Measurements from ENCODE around the gene EED. TPM values are rescaled to one million over a fixed set of nuclear protein-coding genes. Genes with fewer than 3 reads are reported as not detected.

The EED gene, protein sequence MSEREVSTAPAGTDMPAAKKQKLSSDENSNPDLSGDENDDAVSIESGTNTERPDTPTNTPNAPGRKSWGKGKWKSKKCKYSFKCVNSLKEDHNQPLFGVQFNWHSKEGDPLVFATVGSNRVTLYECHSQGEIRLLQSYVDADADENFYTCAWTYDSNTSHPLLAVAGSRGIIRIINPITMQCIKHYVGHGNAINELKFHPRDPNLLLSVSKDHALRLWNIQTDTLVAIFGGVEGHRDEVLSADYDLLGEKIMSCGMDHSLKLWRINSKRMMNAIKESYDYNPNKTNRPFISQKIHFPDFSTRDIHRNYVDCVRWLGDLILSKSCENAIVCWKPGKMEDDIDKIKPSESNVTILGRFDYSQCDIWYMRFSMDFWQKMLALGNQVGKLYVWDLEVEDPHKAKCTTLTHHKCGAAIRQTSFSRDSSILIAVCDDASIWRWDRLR
- 42.7 TPM for total RNA-seq

DNA sequence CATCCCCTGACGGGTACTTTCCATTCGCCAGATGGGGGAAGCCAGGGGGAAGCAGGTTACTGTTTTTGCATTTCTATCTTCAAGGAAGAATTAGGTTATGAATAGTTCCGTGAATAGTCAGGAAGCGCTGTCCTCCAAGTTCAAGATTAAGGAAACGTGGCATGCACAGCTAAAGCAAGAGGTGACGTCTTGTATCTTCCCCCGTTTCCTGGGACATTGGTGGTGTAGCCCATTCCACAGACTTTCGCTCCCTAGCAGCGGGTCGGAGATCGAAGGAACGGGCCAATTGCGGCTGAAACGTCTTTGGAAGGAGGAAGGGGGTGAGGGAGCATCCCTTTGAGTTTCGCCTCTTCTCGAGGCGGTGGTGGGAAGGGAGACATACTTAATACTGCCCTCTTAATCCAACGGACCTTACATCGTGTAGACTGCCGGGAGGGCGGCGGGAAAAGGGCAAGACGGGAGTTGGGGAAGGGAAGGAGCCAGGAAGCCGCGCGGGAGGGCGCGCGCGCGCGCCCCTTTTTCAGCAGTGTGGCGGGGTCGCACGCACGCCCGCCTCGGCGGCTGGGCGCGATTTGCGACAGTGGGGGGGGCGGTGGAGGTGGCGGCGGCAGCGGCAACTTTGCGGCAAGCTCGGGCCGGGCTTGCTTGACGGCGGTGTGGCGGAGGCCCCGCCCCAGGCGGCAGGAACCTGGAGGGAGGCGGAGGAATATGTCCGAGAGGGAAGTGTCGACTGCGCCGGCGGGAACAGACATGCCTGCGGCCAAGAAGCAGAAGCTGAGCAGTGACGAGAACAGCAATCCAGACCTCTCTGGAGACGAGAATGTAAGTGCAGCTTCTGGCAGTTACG is at the start of gene EED:
Gene EED, plus strand, starts transcription at position 232 of the 847 bp plus-strand sequence. Its CDS starts 477 bp downstream, at position 709.
- Histone ChIP-seq H3K9me3 (ENCODE audit: low read depth, low read length) (no peaks in the 10 kb centered on the region), H3K27me3 (ENCODE audit: insufficient read depth, low read length) (no peaks in the 10 kb centered on the region), H3K4me3 (ENCODE audit: low read length) (peak within 1 kb of the TSS; percentile 97), H3K4me1 (ENCODE audit: insufficient read depth, low read length) (peaks cover 27% of the 10 kb centered on the region)

DNA sequence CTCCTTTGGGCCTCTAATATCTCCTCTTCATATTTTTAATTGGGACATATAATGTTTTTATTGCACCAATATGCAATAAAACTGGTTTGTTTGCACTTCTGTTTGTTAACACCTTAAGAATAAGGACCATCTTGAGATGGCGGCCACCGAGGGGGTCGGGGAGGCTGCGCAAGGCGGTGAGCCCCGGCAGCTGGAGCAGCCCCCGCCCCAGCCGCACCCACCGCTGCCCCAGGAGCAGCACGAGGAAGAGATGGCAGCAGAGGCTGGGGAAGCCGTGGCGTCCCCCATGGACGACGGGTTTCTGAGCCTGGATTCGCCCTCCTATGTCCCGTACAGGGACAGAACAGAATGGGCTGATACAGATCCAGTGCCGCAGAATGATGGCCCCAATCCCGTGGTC is 49.6 kb upstream of the EED start:
- H3K4me3 ChIP-seq (ENCODE audit: low read length) = no peak overlapping the region
- peaks cover 62% of the 10 kb centered on the region for H3K4me1 ChIP-seq (ENCODE audit: insufficient read depth, low read length)
- H3K27me3 ChIP-seq (ENCODE audit: insufficient read depth, low read length) = no peaks in the 10 kb centered on the region
- no peaks in the 10 kb centered on the region for H3K9me3 ChIP-seq (ENCODE audit: low read depth, low read length)

DNA sequence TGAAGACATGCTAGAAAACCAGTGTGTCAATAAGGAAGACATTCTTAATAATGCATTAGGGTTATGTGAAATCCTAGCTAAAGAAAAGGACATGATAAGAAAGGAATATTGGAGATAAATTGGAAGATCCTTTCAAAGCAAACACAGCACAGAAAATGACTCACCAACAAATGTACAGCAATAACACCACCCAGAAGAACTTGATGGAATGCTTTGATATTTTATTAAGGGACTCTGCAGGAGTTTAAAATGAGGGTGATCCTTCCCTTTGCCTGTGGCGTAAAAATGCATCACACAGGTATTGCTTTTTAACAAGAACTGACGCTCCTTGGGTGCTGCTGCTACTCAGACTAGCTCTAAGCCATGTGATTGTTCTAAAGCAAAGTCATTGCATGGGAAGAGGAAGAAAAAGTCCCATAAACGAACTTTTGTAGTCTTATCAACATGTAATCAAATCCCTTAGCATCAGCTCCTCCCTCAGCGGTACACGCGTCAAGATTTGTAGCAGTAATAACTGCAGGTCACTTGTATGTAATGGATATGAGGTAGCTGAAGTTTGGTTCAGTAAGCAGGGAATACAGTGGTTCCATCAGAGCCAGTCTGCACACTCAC is 48.4 kb upstream of the EED start:
- peaks cover 73% of the 10 kb centered on the region for H3K4me1 ChIP-seq (ENCODE audit: insufficient read depth, low read length)
- no peak overlapping the region for H3K4me3 ChIP-seq (ENCODE audit: low read length)
- no peaks in the 10 kb centered on the region for H3K9me3 ChIP-seq (ENCODE audit: low read depth, low read length)
- no peaks in the 10 kb centered on the region for H3K27me3 ChIP-seq (ENCODE audit: insufficient read depth, low read length)

DNA sequence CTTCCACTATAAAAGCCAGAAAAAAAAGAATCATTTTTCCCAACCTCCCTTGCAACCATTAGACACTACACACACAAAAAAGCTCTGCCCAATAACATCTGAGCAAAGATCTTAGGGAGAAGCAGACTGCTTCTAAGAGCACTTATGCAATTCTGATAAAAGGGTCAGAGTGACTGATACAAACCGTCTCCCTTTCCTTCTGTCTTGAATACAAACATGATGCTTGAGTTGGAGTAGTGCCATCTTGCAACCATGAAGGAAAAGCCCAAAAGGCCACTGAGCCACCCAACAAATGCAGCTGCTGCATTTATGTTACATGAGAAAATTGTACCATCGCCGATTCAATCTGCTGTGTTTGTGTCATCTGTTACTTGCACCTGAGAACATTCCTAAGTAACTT is 47.6 kb upstream of the EED start:
- Histone ChIP-seq H3K4me3 (ENCODE audit: low read length) (no peak overlapping the region), H3K9me3 (ENCODE audit: low read depth, low read length) (no peaks in the 10 kb centered on the region), H3K27me3 (ENCODE audit: insufficient read depth, low read length) (no peaks in the 10 kb centered on the region), H3K4me1 (ENCODE audit: insufficient read depth, low read length) (peaks cover 72% of the 10 kb centered on the region)

DNA sequence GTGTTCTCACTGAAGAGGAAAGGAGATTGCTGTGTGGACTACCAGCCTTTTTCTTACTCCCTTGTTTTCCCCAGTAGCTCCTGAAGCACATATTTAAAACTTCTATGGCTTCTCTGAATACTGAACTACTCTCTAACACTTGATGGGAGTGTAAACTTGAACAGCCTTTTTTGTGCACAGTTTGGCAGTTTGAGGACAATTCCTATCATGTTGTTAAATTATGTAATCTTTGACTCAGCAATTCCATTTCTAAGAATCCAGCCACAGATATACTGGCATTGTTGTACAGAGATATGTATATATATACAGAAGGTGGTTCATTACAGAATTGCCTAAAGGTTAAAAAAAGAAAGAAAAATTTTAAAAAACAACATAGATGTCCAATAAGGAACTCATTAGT is 47.1 kb upstream of the EED start:
- H3K27me3 ChIP-seq (ENCODE audit: insufficient read depth, low read length) = no peaks in the 10 kb centered on the region
- peaks cover 70% of the 10 kb centered on the region for H3K4me1 ChIP-seq (ENCODE audit: insufficient read depth, low read length)
- H3K4me3 ChIP-seq (ENCODE audit: low read length) = no peak overlapping the region
- H3K9me3 ChIP-seq (ENCODE audit: low read depth, low read length) = no peaks in the 10 kb centered on the region

DNA sequence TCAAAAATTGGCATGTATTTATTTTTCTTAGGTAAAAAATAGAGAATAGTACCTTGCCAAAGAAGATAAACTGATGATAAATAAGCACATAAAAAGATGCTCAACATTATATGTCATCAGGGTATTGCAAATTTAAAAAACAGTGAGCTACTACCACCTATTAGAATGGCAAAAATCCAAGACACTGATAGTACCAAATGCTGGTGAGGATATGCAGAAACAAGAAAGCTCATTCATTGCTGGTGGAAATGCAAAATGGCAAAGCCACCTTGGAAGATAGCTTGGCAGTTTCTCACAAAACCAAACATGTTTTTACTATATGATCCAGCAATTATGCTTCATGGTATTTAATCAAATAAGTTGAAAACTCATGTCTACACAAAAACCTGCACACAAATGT is 46.4 kb upstream of the EED start:
- no peak overlapping the region for H3K4me3 ChIP-seq (ENCODE audit: low read length)
- H3K27me3 ChIP-seq (ENCODE audit: insufficient read depth, low read length) = no peaks in the 10 kb centered on the region
- no peaks in the 10 kb centered on the region for H3K9me3 ChIP-seq (ENCODE audit: low read depth, low read length)
- H3K4me1 ChIP-seq (ENCODE audit: insufficient read depth, low read length) = peaks cover 67% of the 10 kb centered on the region

DNA sequence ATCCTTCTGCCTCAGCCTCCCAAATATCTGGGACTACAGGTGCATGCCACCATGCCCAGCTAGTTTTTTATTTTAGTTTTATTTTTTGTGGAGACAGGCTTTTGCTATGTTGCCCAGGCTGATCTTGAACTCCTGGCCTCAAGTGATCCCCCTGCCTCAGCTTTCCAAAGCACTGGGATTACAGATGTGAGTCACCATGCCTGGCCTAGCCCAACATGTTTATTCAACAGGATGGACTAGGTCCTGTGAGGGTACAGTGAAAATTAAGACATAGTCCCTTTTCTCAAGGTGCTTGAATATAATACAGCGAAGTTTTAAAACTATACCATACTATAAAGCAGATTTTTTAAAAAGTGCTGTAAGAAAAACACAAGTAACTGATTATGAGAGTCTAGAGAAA is 45.2 kb upstream of the EED start:
- Histone ChIP-seq H3K4me1 (ENCODE audit: insufficient read depth, low read length) (peaks cover 67% of the 10 kb centered on the region), H3K27me3 (ENCODE audit: insufficient read depth, low read length) (no peaks in the 10 kb centered on the region), H3K9me3 (ENCODE audit: low read depth, low read length) (no peaks in the 10 kb centered on the region), H3K4me3 (ENCODE audit: low read length) (no peak overlapping the region)

DNA sequence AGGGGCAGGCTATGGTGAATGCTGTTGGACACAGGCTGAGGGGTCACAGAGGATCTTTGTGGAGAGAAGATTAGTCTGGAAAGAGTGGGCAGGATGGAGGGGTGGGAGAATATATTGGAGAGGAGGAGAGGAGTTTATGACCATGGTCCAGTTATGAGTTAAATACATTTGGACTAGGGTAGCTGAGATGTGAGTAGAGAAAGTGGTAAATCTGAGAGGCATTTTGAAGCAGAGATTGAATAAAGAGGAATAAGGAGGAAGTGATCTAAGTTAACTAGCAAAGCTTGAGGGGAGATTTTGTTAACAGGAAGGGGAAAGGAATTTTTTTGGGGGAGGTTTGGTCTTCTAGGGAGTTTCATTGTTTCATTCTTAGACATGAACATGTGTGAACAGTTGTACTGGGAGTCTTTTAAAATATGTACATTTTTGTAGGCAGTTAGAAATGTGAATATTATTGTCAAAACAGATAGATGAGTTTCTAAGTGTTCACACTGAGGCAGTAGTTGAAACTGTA is 43.1 kb upstream of the EED start:
- Histone ChIP-seq H3K27me3 (ENCODE audit: insufficient read depth, low read length) (no peaks in the 10 kb centered on the region), H3K4me3 (ENCODE audit: low read length) (no peak overlapping the region), H3K4me1 (ENCODE audit: insufficient read depth, low read length) (peaks cover 67% of the 10 kb centered on the region), H3K9me3 (ENCODE audit: low read depth, low read length) (no peaks in the 10 kb centered on the region)

DNA sequence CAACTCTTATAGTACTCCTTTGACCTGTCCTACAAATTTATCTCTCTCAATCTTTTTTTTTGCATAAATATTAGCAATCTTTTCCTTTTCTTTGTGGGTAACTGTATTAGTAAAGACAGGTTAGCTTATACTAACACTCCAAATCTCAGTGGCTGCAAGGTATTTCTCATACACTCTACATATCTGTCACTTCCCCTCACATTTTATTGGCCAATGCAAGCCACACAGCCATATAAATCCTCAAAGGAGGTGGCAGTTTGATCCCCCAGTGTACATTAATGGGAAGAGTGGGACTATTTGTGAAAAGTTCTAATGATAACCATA is 42.6 kb upstream of the EED start:
- peak overlapping the region; percentile 23 for H3K4me3 ChIP-seq (ENCODE audit: low read length)

DNA sequence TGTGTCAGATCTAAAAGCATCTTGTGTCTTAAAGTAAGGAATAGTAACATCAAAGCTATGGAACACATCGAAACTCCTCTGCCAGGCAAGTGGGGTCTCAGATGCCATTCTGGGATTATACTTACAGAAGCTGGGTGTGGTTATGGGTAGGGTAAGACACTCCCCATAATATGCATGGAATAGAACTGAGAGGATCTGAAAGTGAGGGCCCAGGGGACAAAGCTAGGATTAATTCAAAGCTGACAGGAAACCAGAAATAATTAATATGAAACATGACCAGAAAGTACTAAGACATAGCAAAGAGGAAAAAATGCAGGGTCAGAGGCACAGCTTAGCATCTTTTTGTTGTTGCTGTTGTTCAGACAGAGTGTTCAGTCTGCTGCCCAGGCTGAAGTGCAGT is 40.2 kb upstream of the EED start:
- Histone ChIP-seq H3K4me1 (ENCODE audit: insufficient read depth, low read length) (peaks cover 58% of the 10 kb centered on the region), H3K4me3 (ENCODE audit: low read length) (no peak overlapping the region)

More for the DNA sequence above, 42.6 kb upstream of the EED start:
- no peaks in the 10 kb centered on the region for H3K27me3 ChIP-seq (ENCODE audit: insufficient read depth, low read length)
- peaks cover 64% of the 10 kb centered on the region for H3K4me1 ChIP-seq (ENCODE audit: insufficient read depth, low read length)
- H3K9me3 ChIP-seq (ENCODE audit: low read depth, low read length) = no peaks in the 10 kb centered on the region

DNA sequence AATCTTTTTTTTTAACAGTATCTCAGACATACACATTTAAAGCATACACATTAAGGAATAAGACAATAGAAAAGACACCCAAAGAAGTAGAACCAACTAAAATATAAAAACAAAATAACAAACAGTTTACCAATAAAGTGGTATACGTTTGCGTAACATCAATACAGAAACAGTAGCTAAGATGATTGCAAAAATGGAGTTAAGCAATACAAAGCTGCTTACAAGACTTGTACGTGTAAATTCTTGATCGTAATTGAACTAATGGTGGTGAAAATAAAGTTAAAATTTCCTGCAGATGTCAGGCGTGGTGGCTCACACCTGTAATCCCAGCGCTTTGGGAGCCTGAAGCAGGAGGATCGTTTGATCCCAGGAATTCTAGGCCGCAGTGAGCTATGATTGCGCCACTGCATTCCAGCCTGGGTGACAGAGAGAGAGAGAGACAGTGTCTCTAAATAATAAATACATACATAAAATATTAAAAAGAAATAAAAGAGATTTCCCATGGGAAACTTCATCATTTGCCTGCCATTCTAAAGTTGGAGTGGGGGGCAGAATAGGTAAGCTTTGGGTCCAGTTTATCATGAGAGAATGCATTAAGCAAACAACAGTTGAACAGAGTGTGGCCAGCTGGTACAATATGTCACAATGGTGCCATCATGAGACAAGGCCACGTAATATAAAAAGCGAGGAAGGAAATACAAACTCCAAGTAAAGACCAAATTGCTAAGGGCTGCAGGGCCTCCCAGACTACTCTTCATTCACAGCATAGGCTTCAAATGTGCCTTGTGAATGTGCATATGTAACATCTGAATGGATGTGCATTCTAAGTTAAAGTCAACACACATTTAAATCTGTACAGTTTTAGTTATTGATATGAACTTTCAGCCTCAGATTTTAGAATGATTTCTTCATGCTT is 38.9 kb upstream of the EED start:
- no peak overlapping the region for H3K4me3 ChIP-seq (ENCODE audit: low read length)
- no peaks in the 10 kb centered on the region for H3K9me3 ChIP-seq (ENCODE audit: low read depth, low read length)
- H3K27me3 ChIP-seq (ENCODE audit: insufficient read depth, low read length) = no peaks in the 10 kb centered on the region
- peaks cover 47% of the 10 kb centered on the region for H3K4me1 ChIP-seq (ENCODE audit: insufficient read depth, low read length)

More for the DNA sequence above, 40.2 kb upstream of the EED start:
- no peaks in the 10 kb centered on the region for H3K9me3 ChIP-seq (ENCODE audit: low read depth, low read length)
- H3K27me3 ChIP-seq (ENCODE audit: insufficient read depth, low read length) = no peaks in the 10 kb centered on the region

DNA sequence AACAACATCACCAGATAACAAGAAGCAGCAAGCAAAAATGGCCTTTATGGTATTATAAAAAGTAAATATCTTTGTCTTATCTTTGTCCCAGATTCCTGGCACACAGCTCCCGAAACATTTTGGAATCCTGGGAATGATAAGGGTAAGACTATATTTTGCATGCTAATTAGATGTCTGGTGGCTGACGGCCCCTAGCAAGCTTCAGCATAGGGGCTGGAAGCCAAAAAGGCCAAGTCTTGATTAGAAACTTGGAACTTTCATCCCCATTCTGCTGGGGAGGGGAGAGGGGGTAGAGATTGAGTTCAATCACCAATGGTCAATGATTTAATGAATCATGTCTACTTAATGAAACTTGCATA is 38.2 kb upstream of the EED start:
- Histone ChIP-seq H3K9me3 (ENCODE audit: low read depth, low read length) (no peaks in the 10 kb centered on the region), H3K4me3 (ENCODE audit: low read length) (no peak overlapping the region), H3K4me1 (ENCODE audit: insufficient read depth, low read length) (peaks cover 42% of the 10 kb centered on the region), H3K27me3 (ENCODE audit: insufficient read depth, low read length) (no peaks in the 10 kb centered on the region)

DNA sequence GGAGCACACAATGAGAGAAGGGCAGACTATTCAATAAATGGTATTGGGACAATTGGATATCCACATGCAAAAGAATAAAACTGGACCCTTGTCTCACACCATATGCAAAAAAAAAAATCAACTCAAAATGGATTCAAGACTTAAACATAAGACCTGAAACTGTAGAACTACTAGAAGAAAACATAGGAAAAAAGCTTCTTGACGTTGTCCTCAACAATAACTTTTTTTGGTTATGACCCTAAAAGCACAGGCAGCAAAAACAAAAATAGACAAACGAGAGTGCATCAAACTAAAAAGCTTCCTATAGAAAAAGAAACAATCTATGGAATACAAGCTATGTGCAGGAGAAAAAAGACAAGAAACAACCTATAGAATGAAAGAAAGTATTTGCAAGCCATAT is 37.1 kb upstream of the EED start:
- Histone ChIP-seq H3K4me3 (ENCODE audit: low read length) (no peak overlapping the region), H3K27me3 (ENCODE audit: insufficient read depth, low read length) (no peaks in the 10 kb centered on the region)

DNA sequence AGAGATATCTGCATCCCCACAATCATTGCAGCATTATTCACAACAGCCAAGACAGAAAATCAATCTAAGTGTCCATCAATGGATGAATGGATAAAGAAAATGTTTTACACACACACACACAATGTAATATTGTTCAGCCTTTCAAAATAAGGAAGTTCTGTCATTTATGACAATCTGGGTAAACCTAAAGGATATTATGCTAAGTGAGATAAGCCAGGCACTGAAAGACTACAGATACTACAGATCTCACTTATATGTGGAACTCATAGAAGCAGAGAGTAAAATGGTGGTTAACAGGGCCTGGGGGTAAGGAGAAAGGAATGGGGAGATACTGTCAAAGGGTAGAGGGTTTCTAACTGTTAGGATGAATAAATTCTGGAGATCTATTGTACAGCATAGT is 36.0 kb upstream of the EED start:
- H3K4me3 ChIP-seq (ENCODE audit: low read length) = no peak overlapping the region
- H3K27me3 ChIP-seq (ENCODE audit: insufficient read depth, low read length) = no peaks in the 10 kb centered on the region
- no peaks in the 10 kb centered on the region for H3K9me3 ChIP-seq (ENCODE audit: low read depth, low read length)
- H3K4me1 ChIP-seq (ENCODE audit: insufficient read depth, low read length) = peaks cover 28% of the 10 kb centered on the region

More for the DNA sequence above, 37.1 kb upstream of the EED start:
- Histone ChIP-seq H3K4me1 (ENCODE audit: insufficient read depth, low read length) (peaks cover 35% of the 10 kb centered on the region), H3K9me3 (ENCODE audit: low read depth, low read length) (no peaks in the 10 kb centered on the region)

Data from mononuclear cell (primary cell).